KMS-11 (cell line): Measurements from ENCODE around the gene ZBTB44.

Experiments used
- H2AFZ ChIP-seq: fragments of 200-600 bp; sonication (generic); 2 replicates; pipeline ENCODE4 v1.6.1; 2016; ENCODE audit warnings: antibody characterized with exemption, mixed run types, low read depth
- H3K27ac ChIP-seq: fragments of 200-600 bp; sonication (generic); 2 replicates; pipeline ENCODE4 v1.6.1; 2016; ENCODE audit warnings: mild to moderate bottlenecking, mixed run types
- H3K27me3 ChIP-seq: fragments of 200-600 bp; sonication (generic); 2 replicates; pipeline ENCODE4 v1.6.1; 2017; ENCODE audit warnings: mild to moderate bottlenecking, low read depth, mixed run types, moderate library complexity; ENCODE audit not compliant: insufficient read depth
- H3K36me3 ChIP-seq: fragments of 200-600 bp; sonication (generic); 2 replicates; pipeline ENCODE4 v1.6.1; 2017; ENCODE audit warnings: mild to moderate bottlenecking, mixed run types; ENCODE audit not compliant: insufficient read depth
- H3K4me1 ChIP-seq: fragments of 200-600 bp; sonication (generic); 2 replicates; pipeline ENCODE4 v1.6.1; 2016; ENCODE audit warnings: mild to moderate bottlenecking, low read depth, mixed run types; ENCODE audit not compliant: poor library complexity, severe bottlenecking
- H3K4me2 ChIP-seq: fragments of 200-600 bp; sonication (generic); 2 replicates; pipeline ENCODE4 v1.7.0; 2016; ENCODE audit warnings: mild to moderate bottlenecking, mixed run types
- H3K4me3 ChIP-seq: fragments of 200-600 bp; sonication (generic); IDR thresholded peaks from 2 replicates; pipeline ENCODE4 v1.6.1; 2017; ENCODE audit warnings: low read depth, low read length, mixed read lengths; ENCODE audit not compliant: insufficient read depth
- H3K79me2 ChIP-seq: fragments of 200-600 bp; sonication (generic); 2 replicates; pipeline ENCODE4 v1.6.1; 2016; ENCODE audit warnings: low read depth, mixed run types; ENCODE audit not compliant: insufficient read depth
- H3K9ac ChIP-seq: fragments of 200-600 bp; sonication (generic); 2 replicates; pipeline ENCODE4 v1.6.1; 2016; ENCODE audit warnings: mild to moderate bottlenecking, mixed run types
- H4K20me1 ChIP-seq: fragments of 200-600 bp; sonication (generic); 2 replicates; pipeline ENCODE4 v1.6.1; 2016; ENCODE audit warnings: mild to moderate bottlenecking, mixed run types; ENCODE audit not compliant: insufficient read depth
- TF ChIP-seq, protein P1 (sequence below): fragments of 200-600 bp; sonication (generic); conservative IDR thresholded peaks from 2 replicates; pipeline ENCODE4 v1.6.1; 2017; ENCODE audit warnings: low read depth, mild to moderate bottlenecking, antibody characterized with exemption, low read length, moderate library complexity, mixed read lengths

The ZBTB44 gene

DNA sequence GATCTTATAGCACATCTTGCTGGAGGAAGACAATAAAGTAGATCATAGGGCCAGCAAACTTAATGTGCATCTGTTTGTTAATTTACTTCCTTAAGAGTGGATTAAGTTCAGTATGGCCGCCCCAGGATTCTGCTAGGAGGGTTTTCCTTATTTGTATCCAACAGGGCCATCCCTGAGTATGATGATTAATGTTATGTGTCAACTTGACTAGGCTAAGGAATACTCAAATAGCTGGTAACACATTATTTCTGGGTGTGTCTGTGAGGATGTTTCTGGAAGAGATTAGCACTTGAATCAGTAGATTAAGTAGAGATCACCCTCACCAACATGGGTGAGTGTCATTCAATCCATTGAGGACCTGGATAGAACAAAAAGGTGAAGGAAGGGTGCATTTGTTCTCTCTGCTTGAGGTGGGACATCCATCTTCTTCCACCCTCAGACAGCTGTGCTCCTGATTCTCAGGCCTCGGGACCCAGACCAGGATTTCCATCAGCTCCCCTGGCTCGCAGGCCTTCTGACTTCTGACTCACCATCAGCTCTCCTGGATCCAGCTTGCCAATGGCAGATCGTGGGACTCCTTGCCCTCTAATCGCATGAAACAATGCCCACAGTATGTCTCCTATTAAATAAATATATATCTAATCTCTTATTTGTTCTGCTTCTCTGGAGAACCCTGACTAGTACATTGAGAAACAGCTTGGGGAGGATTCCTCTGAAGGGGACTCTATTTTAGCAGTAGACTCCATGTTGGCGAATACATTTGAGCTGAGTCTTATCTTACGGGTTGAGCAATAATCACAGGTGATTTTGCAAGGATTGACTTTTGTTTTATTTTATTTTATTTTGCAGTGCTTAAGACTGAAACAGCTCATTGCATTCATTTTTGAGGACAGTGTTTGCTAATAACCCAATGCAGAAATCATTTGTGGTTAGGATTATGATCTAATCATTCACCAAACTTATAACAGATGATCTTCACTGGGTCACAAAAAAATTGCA, 9.0 kb upstream of the ZBTB44 start:
- H3K4me3 ChIP-seq = no peak overlapping the region
- no peaks in the 10 kb centered on the region for H4K20me1 ChIP-seq
- H3K9ac ChIP-seq = no peak overlapping the region
- no peak overlapping the region for H3K27ac ChIP-seq
- no peaks in the 10 kb centered on the region for H3K27me3 ChIP-seq
- no peaks in the 10 kb centered on the region for H3K4me1 ChIP-seq
- no peak overlapping the region for H3K4me2 ChIP-seq
- H3K79me2 ChIP-seq = no peaks in the 10 kb centered on the region
- TF ChIP-seq, protein P1, sequence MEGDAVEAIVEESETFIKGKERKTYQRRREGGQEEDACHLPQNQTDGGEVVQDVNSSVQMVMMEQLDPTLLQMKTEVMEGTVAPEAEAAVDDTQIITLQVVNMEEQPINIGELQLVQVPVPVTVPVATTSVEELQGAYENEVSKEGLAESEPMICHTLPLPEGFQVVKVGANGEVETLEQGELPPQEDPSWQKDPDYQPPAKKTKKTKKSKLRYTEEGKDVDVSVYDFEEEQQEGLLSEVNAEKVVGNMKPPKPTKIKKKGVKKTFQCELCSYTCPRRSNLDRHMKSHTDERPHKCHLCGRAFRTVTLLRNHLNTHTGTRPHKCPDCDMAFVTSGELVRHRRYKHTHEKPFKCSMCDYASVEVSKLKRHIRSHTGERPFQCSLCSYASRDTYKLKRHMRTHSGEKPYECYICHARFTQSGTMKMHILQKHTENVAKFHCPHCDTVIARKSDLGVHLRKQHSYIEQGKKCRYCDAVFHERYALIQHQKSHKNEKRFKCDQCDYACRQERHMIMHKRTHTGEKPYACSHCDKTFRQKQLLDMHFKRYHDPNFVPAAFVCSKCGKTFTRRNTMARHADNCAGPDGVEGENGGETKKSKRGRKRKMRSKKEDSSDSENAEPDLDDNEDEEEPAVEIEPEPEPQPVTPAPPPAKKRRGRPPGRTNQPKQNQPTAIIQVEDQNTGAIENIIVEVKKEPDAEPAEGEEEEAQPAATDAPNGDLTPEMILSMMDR = no peak
- H2AFZ ChIP-seq = no peak overlapping the region
- H3K36me3 ChIP-seq = no peaks in the 10 kb centered on the region

- H2AFZ ChIP-seq = no peak overlapping the region
- H3K4me3 ChIP-seq = no peak overlapping the region
- no peak overlapping the region for H3K4me2 ChIP-seq
- H3K4me1 ChIP-seq = no peaks in the 10 kb centered on the region
- H3K36me3 ChIP-seq = no peaks in the 10 kb centered on the region
- H3K9ac ChIP-seq = no peak overlapping the region
- H3K27me3 ChIP-seq = no peaks in the 10 kb centered on the region
- H3K79me2 ChIP-seq = no peaks in the 10 kb centered on the region
- TF ChIP-seq, protein P1 = no peak
- no peaks in the 10 kb centered on the region for H4K20me1 ChIP-seq
- H3K27ac ChIP-seq = no peak overlapping the region
Observed at GRCh38 chr11:130322126-130322525, 7.4 kb upstream of the ZBTB44 start.

DNA sequence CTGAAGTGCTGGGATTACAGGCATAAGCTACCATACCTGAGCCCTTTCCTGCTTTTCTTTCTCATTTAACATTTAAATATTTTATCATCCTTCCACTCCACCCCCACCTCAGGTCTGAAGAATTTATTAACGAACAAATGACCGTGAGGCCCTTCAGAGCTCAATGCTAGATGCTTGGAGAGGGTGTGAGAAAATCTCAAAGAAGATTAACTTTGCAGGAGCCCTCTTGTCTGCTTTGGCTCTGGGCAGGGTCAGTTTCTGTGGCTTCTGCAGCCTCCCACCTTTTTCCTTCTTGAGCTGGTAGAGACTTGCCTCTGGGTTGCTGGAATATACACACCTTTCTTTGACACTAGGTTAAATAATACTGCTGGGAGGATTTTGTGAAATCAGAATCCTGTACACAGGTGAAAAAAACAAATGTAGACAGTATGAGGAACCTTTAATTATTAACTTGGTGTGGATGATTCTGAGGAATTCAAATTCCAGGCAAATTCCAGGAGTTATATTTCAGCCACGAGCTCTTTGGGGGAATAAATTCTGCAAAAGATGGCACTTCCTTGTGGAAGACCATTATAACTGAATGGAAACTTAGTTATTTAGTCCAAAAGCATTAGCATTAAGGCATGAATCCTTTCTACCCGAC, 3.4 kb upstream of the ZBTB44 start:
- no peak overlapping the region for H3K27ac ChIP-seq
- no peak overlapping the region for H2AFZ ChIP-seq
- H4K20me1 ChIP-seq = no peaks in the 10 kb centered on the region
- no peak overlapping the region for H3K4me3 ChIP-seq
- H3K4me2 ChIP-seq = no peak overlapping the region
- TF ChIP-seq, protein P1 = no peak
- peaks cover 6% of the 10 kb centered on the region for H3K4me1 ChIP-seq
- no peaks in the 10 kb centered on the region for H3K27me3 ChIP-seq
- peaks cover 5% of the 10 kb centered on the region; the same call in 1 of the 2 replicates for H3K79me2 ChIP-seq
- no peak overlapping the region for H3K9ac ChIP-seq
- no peaks in the 10 kb centered on the region for H3K36me3 ChIP-seq

- no peak overlapping the region for H3K9ac ChIP-seq
- TF ChIP-seq, protein P1 = no peak
- H3K36me3 ChIP-seq = no peaks in the 10 kb centered on the region
- peak overlapping the region; percentile 59 for H3K4me2 ChIP-seq
- no peak overlapping the region for H3K4me3 ChIP-seq
- no peaks in the 10 kb centered on the region for H4K20me1 ChIP-seq
- peak overlapping the region; percentile 79 for H2AFZ ChIP-seq
- no peaks in the 10 kb centered on the region for H3K27me3 ChIP-seq
- H3K4me1 ChIP-seq = peaks cover 25% of the 10 kb centered on the region
- H3K79me2 ChIP-seq = peaks cover 23% of the 10 kb centered on the region; the same call in 1 of the 2 replicates
- H3K27ac ChIP-seq = no peak overlapping the region; the same call in 1 of the 2 replicates
Observed at GRCh38 chr11:130315354-130315970, 745 bp upstream of the ZBTB44 start.
